ENCODE measurements around the gene PLB1. TPM values are rescaled to one million over a fixed set of nuclear protein-coding genes. Genes with fewer than 3 reads are reported as not detected.

The PLB1 gene
- total RNA-seq, 1 experiment from 2014 or later, result 0.40 TPM

DNA sequence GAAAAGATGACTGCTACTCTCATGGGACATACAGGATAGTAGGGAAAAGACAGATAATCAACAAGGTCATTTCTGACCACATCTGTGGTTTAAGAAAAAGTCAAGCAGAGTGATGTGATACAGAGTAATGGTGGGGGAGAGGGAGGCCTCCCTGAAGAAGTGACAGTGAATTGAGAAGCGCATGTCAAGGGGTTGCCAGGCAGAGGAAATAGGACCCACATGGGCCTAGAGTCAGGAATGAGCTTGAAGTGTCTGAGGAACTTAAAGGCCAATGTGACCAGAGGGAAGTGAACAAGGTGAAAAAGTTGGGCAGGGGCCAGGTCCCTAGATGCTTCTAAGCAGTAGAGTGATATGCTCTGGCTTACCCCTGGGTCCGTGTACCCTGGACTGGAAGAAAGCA is 142.2 kb downstream of the PLB1 start:
- intact Hi-C loops (cut with micrococcal nuclease), result no loop called here
- Histone ChIP-seq H2AFZ (ENCODE audit: low read length) (no peak overlapping the region), H3F3A (ENCODE audit: low read length, unreplicated experiment) (no peaks in the 10 kb centered on the region), H3K4me2 (ENCODE audit: low read length) (no peak overlapping the region), H3K27me3 (ENCODE audit: low read length) (no peaks in the 10 kb centered on the region), H3K36me3 (ENCODE audit: low read depth, low read length) (no peaks in the 10 kb centered on the region), H4K20me1 (ENCODE audit: low read length) (no peaks in the 10 kb centered on the region), H3K79me2 (ENCODE audit: low read length) (no peaks in the 10 kb centered on the region), H3K27ac (ENCODE audit: low read length) (no peak overlapping the region), H3K4me3 (ENCODE audit: low read length) (no peak overlapping the region), H3K9me3 (ENCODE audit: low read length) (no peaks in the 10 kb centered on the region), H3K4me1 (ENCODE audit: insufficient read depth, low read length) (peaks cover 50% of the 10 kb centered on the region), H3K9me2 (replicated peaks; ENCODE audit: low read length) (no peaks in the 10 kb centered on the region), H3K9ac (ENCODE audit: low read length) (no peak overlapping the region)
- ATAC-seq (no peak), DNase-seq (no peak)
- TF ChIP-seq EZH2 (IDR thresholded peaks at IDR 0.05; ENCODE audit: low read length, unreplicated experiment) (no peak), EZH2phosphoT487 (IDR thresholded peaks at IDR 0.05; ENCODE audit: borderline replicate concordance, low read length) (no peak)
- TF ChIP-seq, protein P1, sequence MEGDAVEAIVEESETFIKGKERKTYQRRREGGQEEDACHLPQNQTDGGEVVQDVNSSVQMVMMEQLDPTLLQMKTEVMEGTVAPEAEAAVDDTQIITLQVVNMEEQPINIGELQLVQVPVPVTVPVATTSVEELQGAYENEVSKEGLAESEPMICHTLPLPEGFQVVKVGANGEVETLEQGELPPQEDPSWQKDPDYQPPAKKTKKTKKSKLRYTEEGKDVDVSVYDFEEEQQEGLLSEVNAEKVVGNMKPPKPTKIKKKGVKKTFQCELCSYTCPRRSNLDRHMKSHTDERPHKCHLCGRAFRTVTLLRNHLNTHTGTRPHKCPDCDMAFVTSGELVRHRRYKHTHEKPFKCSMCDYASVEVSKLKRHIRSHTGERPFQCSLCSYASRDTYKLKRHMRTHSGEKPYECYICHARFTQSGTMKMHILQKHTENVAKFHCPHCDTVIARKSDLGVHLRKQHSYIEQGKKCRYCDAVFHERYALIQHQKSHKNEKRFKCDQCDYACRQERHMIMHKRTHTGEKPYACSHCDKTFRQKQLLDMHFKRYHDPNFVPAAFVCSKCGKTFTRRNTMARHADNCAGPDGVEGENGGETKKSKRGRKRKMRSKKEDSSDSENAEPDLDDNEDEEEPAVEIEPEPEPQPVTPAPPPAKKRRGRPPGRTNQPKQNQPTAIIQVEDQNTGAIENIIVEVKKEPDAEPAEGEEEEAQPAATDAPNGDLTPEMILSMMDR (conservative IDR thresholded peaks at IDR 0.05; ENCODE audit: low read depth, low read length), result no peak
- POLR2A ChIA-PET (ENCODE audit: unreplicated experiment), result no interaction called here
- BruUV-seq (replicated peaks), result no TSS peak
- CTCF ChIA-PET, result no interaction called here

DNA sequence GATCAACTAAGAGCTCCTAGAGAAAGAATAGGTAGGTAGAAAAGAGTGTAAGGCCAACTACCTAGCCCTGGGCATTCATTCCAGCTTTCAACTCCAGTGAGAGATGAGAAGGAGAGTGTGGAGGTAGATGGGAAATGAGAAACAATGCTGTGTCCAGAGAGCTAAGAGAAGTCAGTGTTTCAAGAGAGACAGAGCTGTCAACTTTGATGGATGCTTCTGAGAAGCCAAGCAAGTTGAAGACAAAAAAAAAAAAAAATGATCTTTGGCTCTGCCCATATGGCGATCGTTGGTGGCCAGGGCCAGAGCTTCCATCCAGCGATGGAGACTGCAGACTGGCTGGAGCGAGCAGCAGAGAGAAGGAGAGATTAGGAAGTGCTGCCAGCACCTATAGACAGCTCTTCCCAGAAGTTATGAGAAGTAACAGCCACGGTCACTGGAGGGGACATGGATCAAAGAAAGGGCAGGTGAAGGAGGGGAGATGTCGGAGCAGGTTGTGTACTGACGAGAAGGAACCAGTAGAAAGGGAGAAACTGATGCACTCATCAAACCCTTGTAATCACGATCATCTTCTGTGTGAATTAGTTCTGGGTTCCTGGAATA is 143.3 kb downstream of the PLB1 start:
- intact Hi-C loops (cut with micrococcal nuclease), result no loop called here
- H2AFZ ChIP-seq (ENCODE audit: low read length), result no peak overlapping the region
- H3K4me3 ChIP-seq (ENCODE audit: low read length), result no peak overlapping the region
- peak overlapping the region; percentile 5; the same call in 1 of the 2 replicates for H3K9ac ChIP-seq (ENCODE audit: low read length)
- TF ChIP-seq, protein P1 (conservative IDR thresholded peaks at IDR 0.05; ENCODE audit: low read depth, low read length), result no peak
- no peak for TF ChIP-seq EZH2 (IDR thresholded peaks at IDR 0.05; ENCODE audit: low read length, unreplicated experiment)
- no peak for TF ChIP-seq EZH2phosphoT487 (IDR thresholded peaks at IDR 0.05; ENCODE audit: borderline replicate concordance, low read length)
- H3K27ac ChIP-seq (ENCODE audit: low read length), result peak overlapping the region; percentile 88
- no peaks in the 10 kb centered on the region for H3K27me3 ChIP-seq (ENCODE audit: low read length)
- H3K9me3 ChIP-seq (ENCODE audit: low read length), result no peaks in the 10 kb centered on the region
- no peaks in the 10 kb centered on the region for H3F3A ChIP-seq (ENCODE audit: low read length, unreplicated experiment)
- H3K79me2 ChIP-seq (ENCODE audit: low read length), result no peaks in the 10 kb centered on the region
- H3K4me2 ChIP-seq (ENCODE audit: low read length), result peak overlapping the region; percentile 7; the same call in 1 of the 2 replicates
- ChIA-PET POLR2A (ENCODE audit: unreplicated experiment) (interaction anchor here (0.6 kb wide), 1 partner anchor 117 kb away, joined by 3 read pairs; no protein-coding TSS in a partner anchor), CTCF (interaction anchor here (1.2 kb wide), 1 partner anchor 18 kb away, joined by 11 read pairs; no protein-coding TSS in a partner anchor)
- H3K4me1 ChIP-seq (ENCODE audit: insufficient read depth, low read length), result peaks cover 49% of the 10 kb centered on the region
- no peaks in the 10 kb centered on the region for H4K20me1 ChIP-seq (ENCODE audit: low read length)
- H3K9me2 ChIP-seq (replicated peaks; ENCODE audit: low read length), result no peaks in the 10 kb centered on the region
- BruUV-seq (replicated peaks), result no TSS peak
- DNase-seq, result no peak
- no peak for ATAC-seq
- H3K36me3 ChIP-seq (ENCODE audit: low read depth, low read length), result no peaks in the 10 kb centered on the region

DNA sequence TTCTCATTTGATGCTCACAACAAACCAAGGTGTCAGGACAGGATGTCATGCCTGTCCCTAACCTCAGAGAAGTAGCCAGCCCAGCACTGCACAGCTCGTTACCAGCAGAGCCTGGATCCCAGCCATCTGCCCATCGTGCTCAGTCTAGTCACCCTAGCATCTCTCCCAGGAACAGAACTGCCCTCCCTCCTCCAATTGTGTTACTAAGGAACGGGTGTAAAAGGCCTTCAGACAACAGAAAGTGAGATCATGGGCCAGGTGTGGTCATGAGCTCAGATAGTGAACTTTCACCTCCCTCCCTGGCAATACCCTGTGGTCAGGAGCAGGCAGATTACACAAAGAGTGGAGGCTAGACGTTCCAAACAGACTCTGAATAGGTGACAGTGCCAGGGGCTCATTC is 144.0 kb downstream of the PLB1 start:
- peak overlapping the region; percentile 53 for H3K4me2 ChIP-seq (ENCODE audit: low read length)
- H3F3A ChIP-seq (ENCODE audit: low read length, unreplicated experiment), result no peaks in the 10 kb centered on the region
- ATAC-seq (peak; percentile 23), DNase-seq (peak; percentile 93)
- H3K9me3 ChIP-seq (ENCODE audit: low read length), result no peaks in the 10 kb centered on the region
- peak overlapping the region; percentile 62 for H3K9ac ChIP-seq (ENCODE audit: low read length)
- no peaks in the 10 kb centered on the region for H3K36me3 ChIP-seq (ENCODE audit: low read depth, low read length)
- ChIA-PET CTCF (interaction anchor here (0.5 to 1.2 kb wide), 2 partner anchors 18 to 933 kb away, joined by 4 to 11 read pairs; no protein-coding TSS in a partner anchor), POLR2A (ENCODE audit: unreplicated experiment) (interaction anchor here (0.6 kb wide), 2 partner anchors 112 to 116 kb away, joined by 3 to 7 read pairs; partner anchors contain the start of gene PPP1CB)
- H4K20me1 ChIP-seq (ENCODE audit: low read length), result no peaks in the 10 kb centered on the region
- no TSS peak for BruUV-seq (replicated peaks)
- no peaks in the 10 kb centered on the region for H3K9me2 ChIP-seq (replicated peaks; ENCODE audit: low read length)
- no peak overlapping the region for H3K4me3 ChIP-seq (ENCODE audit: low read length)
- H3K27ac ChIP-seq (ENCODE audit: low read length), result peak overlapping the region; percentile 88
- intact Hi-C loops (cut with micrococcal nuclease), result loop anchor here (5.0 kb wide), 1 partner anchor 77 kb away; no protein-coding TSS in a partner anchor
- no peaks in the 10 kb centered on the region for H3K27me3 ChIP-seq (ENCODE audit: low read length)
- H2AFZ ChIP-seq (ENCODE audit: low read length), result no peak overlapping the region
- peaks cover 49% of the 10 kb centered on the region for H3K4me1 ChIP-seq (ENCODE audit: insufficient read depth, low read length)
- no peaks in the 10 kb centered on the region for H3K79me2 ChIP-seq (ENCODE audit: low read length)
- no peak for TF ChIP-seq EZH2phosphoT487 (IDR thresholded peaks at IDR 0.05; ENCODE audit: borderline replicate concordance, low read length)
- TF ChIP-seq, protein P1 (conservative IDR thresholded peaks at IDR 0.05; ENCODE audit: low read depth, low read length), result no peak
- no peak for TF ChIP-seq EZH2 (IDR thresholded peaks at IDR 0.05; ENCODE audit: low read length, unreplicated experiment)
